SK-N-SH (cell line): Measurements from ENCODE around the gene TMEM245.

Experiments
- CTCF ChIP-seq: fragments of 200-600 bp; sonication (generic); IDR thresholded peaks from 2 replicates; pipeline ENCODE4 v1.6.1; 2017; ENCODE audit warnings: antibody characterized with exemption, mild to moderate bottlenecking, moderate library complexity
- TCF12 ChIP-seq: IDR thresholded peaks from 2 replicates; pipeline ENCODE4 v1.4.0; 2012
- TF ChIP-seq, protein P1 (sequence below): IDR thresholded peaks from 2 replicates; pipeline ENCODE4 v1.6.1; 2012; ENCODE audit warnings: mild to moderate bottlenecking, low read depth, low read length, moderate library complexity

DNA sequence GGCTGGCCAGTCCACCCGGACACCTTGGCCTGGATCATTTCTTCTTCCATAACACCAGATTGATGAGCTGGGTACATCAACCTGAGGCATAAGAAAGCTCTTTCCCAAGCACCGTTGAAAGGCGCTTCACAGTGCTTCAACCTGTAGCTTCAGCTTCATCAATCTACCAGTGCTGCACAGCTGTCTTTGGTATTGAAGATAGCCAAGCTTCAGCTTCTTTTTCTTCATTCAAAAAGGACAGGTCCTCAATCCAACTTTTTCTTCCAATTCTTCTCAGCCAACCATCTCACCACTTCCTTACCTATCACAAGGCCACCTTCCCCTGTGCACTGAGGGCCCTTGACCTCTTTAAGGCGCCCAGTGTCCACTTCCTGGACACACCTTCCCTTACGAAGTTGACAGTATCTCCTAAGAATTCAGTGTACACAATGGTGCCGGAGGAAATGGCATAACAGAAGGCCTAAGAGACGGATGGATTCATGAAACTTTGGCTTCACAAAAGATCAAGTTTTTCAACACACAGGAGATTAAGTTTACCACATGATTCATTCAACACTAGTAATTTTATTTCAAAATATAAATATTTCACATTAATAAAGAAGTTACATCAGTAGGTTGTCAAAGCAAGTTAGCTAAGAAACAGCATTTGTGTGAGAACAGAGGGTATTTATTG is 105.0 kb downstream of the TMEM245 start:
- TF ChIP-seq CTCF (no peak), TCF12 (no peak)
- TF ChIP-seq, protein P1, sequence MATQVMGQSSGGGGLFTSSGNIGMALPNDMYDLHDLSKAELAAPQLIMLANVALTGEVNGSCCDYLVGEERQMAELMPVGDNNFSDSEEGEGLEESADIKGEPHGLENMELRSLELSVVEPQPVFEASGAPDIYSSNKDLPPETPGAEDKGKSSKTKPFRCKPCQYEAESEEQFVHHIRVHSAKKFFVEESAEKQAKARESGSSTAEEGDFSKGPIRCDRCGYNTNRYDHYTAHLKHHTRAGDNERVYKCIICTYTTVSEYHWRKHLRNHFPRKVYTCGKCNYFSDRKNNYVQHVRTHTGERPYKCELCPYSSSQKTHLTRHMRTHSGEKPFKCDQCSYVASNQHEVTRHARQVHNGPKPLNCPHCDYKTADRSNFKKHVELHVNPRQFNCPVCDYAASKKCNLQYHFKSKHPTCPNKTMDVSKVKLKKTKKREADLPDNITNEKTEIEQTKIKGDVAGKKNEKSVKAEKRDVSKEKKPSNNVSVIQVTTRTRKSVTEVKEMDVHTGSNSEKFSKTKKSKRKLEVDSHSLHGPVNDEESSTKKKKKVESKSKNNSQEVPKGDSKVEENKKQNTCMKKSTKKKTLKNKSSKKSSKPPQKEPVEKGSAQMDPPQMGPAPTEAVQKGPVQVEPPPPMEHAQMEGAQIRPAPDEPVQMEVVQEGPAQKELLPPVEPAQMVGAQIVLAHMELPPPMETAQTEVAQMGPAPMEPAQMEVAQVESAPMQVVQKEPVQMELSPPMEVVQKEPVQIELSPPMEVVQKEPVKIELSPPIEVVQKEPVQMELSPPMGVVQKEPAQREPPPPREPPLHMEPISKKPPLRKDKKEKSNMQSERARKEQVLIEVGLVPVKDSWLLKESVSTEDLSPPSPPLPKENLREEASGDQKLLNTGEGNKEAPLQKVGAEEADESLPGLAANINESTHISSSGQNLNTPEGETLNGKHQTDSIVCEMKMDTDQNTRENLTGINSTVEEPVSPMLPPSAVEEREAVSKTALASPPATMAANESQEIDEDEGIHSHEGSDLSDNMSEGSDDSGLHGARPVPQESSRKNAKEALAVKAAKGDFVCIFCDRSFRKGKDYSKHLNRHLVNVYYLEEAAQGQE = no peak
